Measurements from ENCODE around the gene PRPSAP2. TPM values are rescaled to one million over a fixed set of nuclear protein-coding genes. Genes with fewer than 3 reads are reported as not detected.
"Not testable (repeated sequence)": the region's sequence is repeated elsewhere in the genome, so short reads cannot be mapped to it uniquely, and the experiment has no call there.

Gene PRPSAP2
- total RNA-seq, 1 donor from 2014 or later = 51.4 TPM

DNA sequence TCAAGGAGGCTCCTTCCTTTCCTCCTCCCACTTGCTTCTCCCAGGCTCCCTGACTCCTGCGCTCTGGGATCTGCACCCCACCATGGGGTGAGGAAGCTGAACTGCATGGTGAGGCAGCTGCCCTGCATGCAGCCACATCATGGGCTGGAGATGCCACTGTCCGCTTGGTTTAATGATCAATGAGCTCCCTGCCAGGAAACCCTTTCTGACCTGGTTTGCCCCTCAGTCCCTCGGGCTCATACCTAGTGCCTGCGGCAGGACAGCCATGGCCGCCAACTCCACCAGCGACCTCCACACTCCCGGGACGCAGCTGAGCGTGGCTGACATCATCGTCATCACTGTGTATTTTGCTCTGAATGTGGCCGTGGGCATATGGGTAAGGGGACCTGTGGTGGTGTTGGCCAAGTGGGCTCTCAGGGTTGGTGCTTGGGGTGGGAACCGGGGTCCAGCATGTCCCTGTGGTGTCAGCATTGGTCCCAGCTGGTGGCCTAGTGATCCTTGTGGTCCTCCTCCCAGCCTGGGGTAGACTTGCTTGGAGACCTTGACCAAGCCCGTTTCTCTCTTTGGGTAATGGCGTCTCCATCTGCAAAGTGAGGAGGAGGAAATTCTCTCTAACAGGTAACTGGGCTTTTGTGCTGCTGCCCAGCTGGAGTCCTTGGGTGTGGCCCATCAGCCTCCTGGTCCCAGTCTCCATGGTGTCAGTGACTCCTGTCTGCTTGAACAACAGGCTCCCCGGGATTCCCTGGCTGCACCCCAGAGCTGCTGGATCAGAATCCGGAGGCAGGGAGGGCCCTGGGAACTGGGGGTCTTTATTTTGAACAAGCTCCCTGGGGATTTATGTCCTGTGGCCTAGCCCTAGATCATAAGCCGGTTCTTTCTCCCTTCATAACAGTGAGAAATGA, 94.3 kb downstream of the PRPSAP2 start, which contains the start of gene SLC5A10:
Gene SLC5A10, plus strand, starts transcription at position 225 of the 902 bp plus-strand sequence. Its CDS starts 41 bp downstream, at position 266.
- no peak for DNase-seq (ENCODE audit: low spot score in 2 of 2, unreplicated experiment in 2 of 2)
- Mint-ChIP-seq H3K27me3 (ENCODE audit: low read depth) (no peaks in the 10 kb centered on the region), H3K36me3 (no peaks in the 10 kb centered on the region), H3K4me3 (no peak within 1 kb of the TSS), H3K4me1 (no peaks in the 10 kb centered on the region), H3K27ac (no peak within 1 kb of the TSS), H3K9me3 (no peaks in the 10 kb centered on the region)
- TF ChIP-seq, protein P1, sequence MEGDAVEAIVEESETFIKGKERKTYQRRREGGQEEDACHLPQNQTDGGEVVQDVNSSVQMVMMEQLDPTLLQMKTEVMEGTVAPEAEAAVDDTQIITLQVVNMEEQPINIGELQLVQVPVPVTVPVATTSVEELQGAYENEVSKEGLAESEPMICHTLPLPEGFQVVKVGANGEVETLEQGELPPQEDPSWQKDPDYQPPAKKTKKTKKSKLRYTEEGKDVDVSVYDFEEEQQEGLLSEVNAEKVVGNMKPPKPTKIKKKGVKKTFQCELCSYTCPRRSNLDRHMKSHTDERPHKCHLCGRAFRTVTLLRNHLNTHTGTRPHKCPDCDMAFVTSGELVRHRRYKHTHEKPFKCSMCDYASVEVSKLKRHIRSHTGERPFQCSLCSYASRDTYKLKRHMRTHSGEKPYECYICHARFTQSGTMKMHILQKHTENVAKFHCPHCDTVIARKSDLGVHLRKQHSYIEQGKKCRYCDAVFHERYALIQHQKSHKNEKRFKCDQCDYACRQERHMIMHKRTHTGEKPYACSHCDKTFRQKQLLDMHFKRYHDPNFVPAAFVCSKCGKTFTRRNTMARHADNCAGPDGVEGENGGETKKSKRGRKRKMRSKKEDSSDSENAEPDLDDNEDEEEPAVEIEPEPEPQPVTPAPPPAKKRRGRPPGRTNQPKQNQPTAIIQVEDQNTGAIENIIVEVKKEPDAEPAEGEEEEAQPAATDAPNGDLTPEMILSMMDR (IDR thresholded peaks at IDR 0.05; ENCODE audit: unreplicated experiment) = no peak

DNA sequence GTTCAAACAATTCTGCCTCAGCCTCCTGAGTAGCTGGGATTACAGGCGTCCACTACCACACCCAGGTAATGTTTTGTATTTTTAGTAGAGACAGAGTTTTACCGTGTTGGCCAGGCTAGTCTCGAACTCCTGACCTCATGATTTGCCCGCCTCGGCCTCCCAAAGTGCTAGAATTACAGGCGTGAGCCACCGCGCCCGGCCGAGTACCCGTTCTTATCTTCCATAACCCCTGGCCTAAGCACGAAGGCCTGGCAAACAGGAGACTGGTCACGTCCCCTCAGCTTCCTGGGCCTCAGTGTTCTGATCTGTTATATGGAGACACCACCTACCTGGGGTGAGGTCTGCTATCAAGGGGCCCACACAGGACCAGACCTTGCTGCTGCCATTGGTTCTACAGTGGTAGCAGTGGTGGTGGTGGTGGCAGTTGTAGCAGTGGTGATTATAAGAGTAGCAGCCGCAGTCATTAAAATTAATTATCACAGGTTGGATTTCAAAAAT, 95.3 kb downstream of the PRPSAP2 start:
- no peak overlapping the region for H3K27ac Mint-ChIP-seq
- no peak overlapping the region for H3K4me3 Mint-ChIP-seq

DNA sequence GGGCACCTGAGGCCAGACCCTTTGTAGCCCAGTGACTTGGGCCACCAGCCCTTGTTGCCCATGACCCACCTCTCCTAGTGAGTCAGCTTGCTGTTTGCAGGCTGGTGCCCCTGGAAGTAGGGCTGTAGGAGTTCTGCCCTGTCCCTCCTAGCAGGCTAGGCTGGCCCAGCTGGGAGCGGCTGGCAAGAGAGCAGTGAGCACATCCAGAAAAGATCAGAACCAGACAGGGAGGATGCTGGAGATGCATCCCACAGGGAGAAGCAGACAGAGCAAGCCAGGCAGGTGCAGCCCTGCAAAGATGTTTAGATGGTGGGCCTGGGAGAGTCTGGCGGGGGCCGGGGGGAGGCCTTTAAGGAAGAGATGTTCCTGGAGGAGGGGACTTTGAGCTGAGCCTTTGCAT, 96.4 kb downstream of the PRPSAP2 start:
- Mint-ChIP-seq H3K27me3 (ENCODE audit: low read depth) (no peaks in the 10 kb centered on the region), H3K4me1 (no peaks in the 10 kb centered on the region), H3K9me3 (no peaks in the 10 kb centered on the region), H3K36me3 (no peaks in the 10 kb centered on the region), H3K27ac (no peak overlapping the region), H3K4me3 (no peak overlapping the region)
- TF ChIP-seq, protein P1 (IDR thresholded peaks at IDR 0.05; ENCODE audit: unreplicated experiment) = no peak
- DNase-seq (ENCODE audit: low spot score in 2 of 2, unreplicated experiment in 2 of 2) = no peak

More for the DNA sequence above, 95.3 kb downstream of the PRPSAP2 start:
- Mint-ChIP-seq H3K36me3 (no peaks in the 10 kb centered on the region), H3K27me3 (ENCODE audit: low read depth) (no peaks in the 10 kb centered on the region), H3K4me1 (no peaks in the 10 kb centered on the region), H3K9me3 (no peaks in the 10 kb centered on the region)
- TF ChIP-seq, protein P1 (IDR thresholded peaks at IDR 0.05; ENCODE audit: unreplicated experiment) = no peak
- DNase-seq (ENCODE audit: low spot score in 2 of 2, unreplicated experiment in 2 of 2) = no peak

DNA sequence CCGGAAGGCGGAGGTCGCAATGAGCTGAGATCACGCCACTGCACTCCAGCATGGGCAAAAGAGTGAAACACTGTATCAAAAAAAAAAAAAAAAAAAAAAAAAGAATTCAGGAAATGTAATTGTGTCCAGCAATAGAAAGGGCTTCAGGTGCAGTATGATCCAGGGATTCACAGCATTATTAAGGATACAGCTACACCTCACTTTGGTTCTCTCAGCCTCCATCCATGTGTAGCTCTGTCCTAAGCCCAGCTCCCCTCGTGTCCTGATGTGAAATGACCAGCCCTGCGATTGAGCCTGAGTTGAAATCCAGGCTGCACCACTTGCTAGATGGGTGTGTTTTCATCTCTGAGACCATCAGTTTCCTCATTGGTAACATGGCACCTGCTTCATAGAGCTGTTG, 97.1 kb downstream of the PRPSAP2 start:
- no peak overlapping the region for H3K27ac Mint-ChIP-seq

DNA sequence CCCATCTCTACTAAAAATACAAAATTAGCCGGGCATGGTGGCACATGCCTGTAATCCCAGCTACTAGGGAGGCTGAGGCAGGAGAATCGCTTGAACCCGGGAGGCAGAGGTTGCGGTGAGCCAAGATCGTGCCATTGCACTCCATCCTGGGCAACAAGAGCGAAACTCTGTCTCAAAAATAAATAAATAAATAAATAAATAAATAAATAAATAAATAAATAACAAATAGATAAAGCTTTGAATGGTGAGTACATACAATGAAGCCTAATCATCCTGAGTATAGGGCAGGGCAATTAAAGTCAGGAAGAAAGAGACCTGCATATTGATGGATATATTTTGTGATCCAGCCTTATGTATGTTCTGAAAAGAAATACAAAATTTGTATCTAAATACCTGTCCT, 98.1 kb downstream of the PRPSAP2 start:
- H3K36me3 Mint-ChIP-seq; H3K9me3 Mint-ChIP-seq; DNase-seq (ENCODE audit: low spot score in 2 of 2, unreplicated experiment in 2 of 2); H3K4me3 Mint-ChIP-seq; H3K4me1 Mint-ChIP-seq; H3K27me3 Mint-ChIP-seq (ENCODE audit: low read depth); H3K27ac Mint-ChIP-seq: not testable (repeated sequence)

More for the DNA sequence above, 97.1 kb downstream of the PRPSAP2 start:
- TF ChIP-seq, protein P1 (IDR thresholded peaks at IDR 0.05; ENCODE audit: unreplicated experiment) = no peak
- no peaks in the 10 kb centered on the region for H3K36me3 Mint-ChIP-seq
- no peak overlapping the region for H3K4me3 Mint-ChIP-seq
- no peak for DNase-seq (ENCODE audit: low spot score in 2 of 2, unreplicated experiment in 2 of 2)
- H3K4me1 Mint-ChIP-seq = no peaks in the 10 kb centered on the region
- H3K27me3 Mint-ChIP-seq (ENCODE audit: low read depth) = no peaks in the 10 kb centered on the region
- H3K9me3 Mint-ChIP-seq = no peaks in the 10 kb centered on the region

DNA sequence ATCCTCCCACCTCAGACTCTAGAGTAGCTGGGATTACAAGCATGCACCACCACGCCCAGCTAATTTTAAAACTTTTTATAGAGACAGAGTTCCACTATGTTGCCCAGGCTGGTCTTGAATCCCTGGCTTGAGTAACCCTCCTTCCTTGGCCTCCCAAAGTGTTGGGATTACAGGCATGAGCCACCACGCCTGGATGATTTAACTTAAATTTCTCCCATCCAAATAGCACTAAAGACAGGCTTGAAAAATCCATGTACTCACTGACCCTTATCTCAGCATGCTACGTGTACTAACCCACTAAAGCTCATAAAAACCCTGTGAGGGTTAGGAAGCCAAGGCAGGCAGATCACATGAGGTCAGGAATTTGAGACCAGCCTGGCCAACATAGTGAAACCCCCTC, 98.7 kb downstream of the PRPSAP2 start:
- TF ChIP-seq, protein P1 (IDR thresholded peaks at IDR 0.05; ENCODE audit: unreplicated experiment) = no peak
- no peak for DNase-seq (ENCODE audit: low spot score in 2 of 2, unreplicated experiment in 2 of 2)
- H3K4me3 Mint-ChIP-seq = no peak overlapping the region
- H3K9me3 Mint-ChIP-seq = no peaks in the 10 kb centered on the region
- H3K4me1 Mint-ChIP-seq = peaks cover 9% of the 10 kb centered on the region
- H3K27me3 Mint-ChIP-seq (ENCODE audit: low read depth) = no peaks in the 10 kb centered on the region
- no peaks in the 10 kb centered on the region for H3K36me3 Mint-ChIP-seq
- no peak overlapping the region for H3K27ac Mint-ChIP-seq
